Upper lobe of left lung (tissue), 6 donors: ENCODE results near the gene LSM14A. TPM values are rescaled to one million over a fixed set of nuclear protein-coding genes. Genes with fewer than 3 reads are reported as not detected.
"Not testable (repeated sequence)": the region's sequence is repeated elsewhere in the genome, so short reads cannot be mapped to it uniquely, and the experiment has no call there.

ENCODE experiments used
- ATAC-seq, 2 donors: fragments of 200-7000 bp; cut with Tn5 transposase; one replicate each; pipeline ENCODE4 v1.9.1; 2022; ENCODE audit warnings: mild to moderate bottlenecking in 2 of 2, moderate library complexity in 2 of 2; ENCODE audit not compliant: low FRiP score in 2 of 2
- DNase-seq, 2 donors: peaks; one replicate each; pipeline ENCODE4 v3.0.0-alpha.2; 2019 to 2020
- H3K27ac ChIP-seq, 4 donors: fragments of 200-600 bp; sonication (generic); one replicate each; pipeline ENCODE4 v1.5.1; 2016 to 2019
- H3K27me3 ChIP-seq, 4 donors: fragments of 200-600 bp; sonication (generic); one replicate each; pipeline ENCODE4 v1.5.1; 2017 to 2019
- H3K36me3 ChIP-seq, 4 donors: fragments of 200-600 bp; sonication (generic); one replicate each; pipeline ENCODE4 v1.5.1; 2016 to 2019
- H3K4me1 ChIP-seq, 4 donors: fragments of 200-600 bp; sonication (generic); one replicate each; pipeline ENCODE4 v1.5.1; 2018 to 2019
- H3K4me3 ChIP-seq, 4 donors: fragments of 200-600 bp; sonication (generic); one replicate each; pipeline ENCODE4 v1.5.1; 2017 to 2019; ENCODE audit warnings: mild to moderate bottlenecking in 2 of 4, moderate library complexity in 1 of 4
- H3K9me3 ChIP-seq, 4 donors: fragments of 200-600 bp; sonication (generic); one replicate each; pipeline ENCODE4 v1.5.1; 2018 to 2019
- CTCF ChIP-seq, 6 experiments: fragments of 450-650 bp in 4 of 6; fragments of 200-600 bp in 2 of 6; sonication (generic) in 2 of 6; IDR thresholded peaks; one replicate each; pipeline ENCODE4 v1.5.1; 2016 to 2019; ENCODE audit warnings: antibody characterized with exemption in 6 of 6
- EP300 ChIP-seq, 4 donors: sonication (generic); formaldehyde crosslinking; IDR thresholded peaks; one replicate each; pipeline ENCODE4 v1.5.1; 2017; ENCODE audit warnings: antibody characterized with exemption in 4 of 4, control low read depth in 2 of 4
- POLR2A ChIP-seq, 4 donors: fragments of 450-650 bp; IDR thresholded peaks; one replicate each; pipeline ENCODE4 v1.5.1; 2016 to 2017; ENCODE audit warnings: antibody characterized with exemption in 4 of 4, mild to moderate bottlenecking in 2 of 4
- POLR2AphosphoS5 ChIP-seq, 2 donors: sonication (generic); formaldehyde crosslinking; IDR thresholded peaks; one replicate each; pipeline ENCODE4 v1.5.1; 2017; ENCODE audit warnings: antibody characterized with exemption in 2 of 2
- WGBS, 2 donors: methylation state at CpG; one replicate each; pipeline ENCODE4 v1.1.5; 2017 to 2018; 5-methylcytosine and 5-hydroxymethylcytosine counted together
- total RNA-seq, 6 donors: library from RNA; depleted of rRNA in 4 of 6; stranded (reverse); fragments of >200 nt in 4 of 6; gene quantifications; one replicate each; pipeline versions ENCODE4 v1.1.0 to v1.2.1, GENCODE V29; 2016 to 2021
- donor health status: DM: no; HTN: no; CAD: no; lungs with moderate emphysema.
- donor health status: DM: no; HTN: yes; CAD: no; lungs with severe emphysema.

The LSM14A gene
- total RNA-seq, 6 donors from 2014 or later, result 85.2 to 212 (median 96.3) TPM

GRCh38 chr19:34241513-34242337, 69.4 kb downstream of the LSM14A start:
- no peaks in the 10 kb centered on the region for H3K4me1 ChIP-seq
- no peaks in the 10 kb centered on the region for H3K36me3 ChIP-seq
- peak in 4 of 6 experiments; percentile 25 to 42 (median 40) for TF ChIP-seq CTCF (IDR thresholded peaks at IDR 0.05)
- no peak for TF ChIP-seq EP300 (IDR thresholded peaks at IDR 0.05)
- 73 to 78% methylated on average over 13 of the region's 13 CpGs for WGBS, 2 donors
- H3K9me3 ChIP-seq, result no peaks in the 10 kb centered on the region
- H3K27ac ChIP-seq, result no peak overlapping the region
- peak; percentile 83 to 87 for DNase-seq
- H3K4me3 ChIP-seq, result no peak overlapping the region
- no peaks in the 10 kb centered on the region for H3K27me3 ChIP-seq
- peak; percentile 66 to 94 for ATAC-seq

- not testable (repeated sequence) for DNase-seq, H3K4me1 ChIP-seq, H3K27me3 ChIP-seq, H3K4me3 ChIP-seq, H3K36me3 ChIP-seq, H3K9me3 ChIP-seq, H3K27ac ChIP-seq
- peak in 1 of 2 donors; percentile 30 for ATAC-seq
- WGBS, 2 donors, result 91 to 97% methylated on average over 7 to 10 of the region's 10 CpGs
Observed at GRCh38 chr19:34243138-34243875, 71.0 kb downstream of the LSM14A start.

- Histone ChIP-seq H3K4me3 (no peak overlapping the region), H3K9me3 (no peaks in the 10 kb centered on the region), H3K27ac (no peak overlapping the region), H3K4me1 (no peaks in the 10 kb centered on the region), H3K27me3 (no peaks in the 10 kb centered on the region), H3K36me3 (no peaks in the 10 kb centered on the region)
- peak in 1 of 2 donors; percentile 21 for DNase-seq
- ATAC-seq, result no peak
- TF ChIP-seq POLR2AphosphoS5 (IDR thresholded peaks at IDR 0.05), result no peak
- no peak for TF ChIP-seq CTCF (IDR thresholded peaks at IDR 0.05)
- no peak for TF ChIP-seq EP300 (IDR thresholded peaks at IDR 0.05)
- TF ChIP-seq POLR2A (IDR thresholded peaks at IDR 0.05), result no peak
- WGBS, 2 donors, result 85 to 93% methylated on average over 12 to 17 of the region's 17 CpGs
Observed at GRCh38 chr19:34243876-34244578, 71.7 kb downstream of the LSM14A start.

- TF ChIP-seq CTCF (IDR thresholded peaks at IDR 0.05), result no peak
- no peak for TF ChIP-seq EP300 (IDR thresholded peaks at IDR 0.05)
- TF ChIP-seq POLR2A (IDR thresholded peaks at IDR 0.05), result no peak
- no peak for TF ChIP-seq POLR2AphosphoS5 (IDR thresholded peaks at IDR 0.05)
- no peak overlapping the region for H3K27ac ChIP-seq
- H3K4me3 ChIP-seq, result no peak overlapping the region
- DNase-seq (no peak), ATAC-seq (no peak)
- WGBS, 2 donors, result 73 to 81% methylated on average over 13 of the region's 13 CpGs
- no peaks in the 10 kb centered on the region for H3K27me3 ChIP-seq
- H3K36me3 ChIP-seq, result no peaks in the 10 kb centered on the region
- H3K9me3 ChIP-seq, result no peaks in the 10 kb centered on the region
- no peaks in the 10 kb centered on the region for H3K4me1 ChIP-seq
Observed at GRCh38 chr19:34244611-34245299, 72.5 kb downstream of the LSM14A start.

- DNase-seq (no peak), ATAC-seq (no peak)
- 73 to 74% methylated on average over 4 of the region's 4 CpGs for WGBS, 2 donors
- no peak for TF ChIP-seq EP300 (IDR thresholded peaks at IDR 0.05)
- TF ChIP-seq POLR2AphosphoS5 (IDR thresholded peaks at IDR 0.05), result no peak
- no peak for TF ChIP-seq POLR2A (IDR thresholded peaks at IDR 0.05)
- TF ChIP-seq CTCF (IDR thresholded peaks at IDR 0.05), result no peak
- Histone ChIP-seq H3K4me3 (no peak overlapping the region), H3K36me3 (no peaks in the 10 kb centered on the region), H3K27ac (no peak overlapping the region), H3K9me3 (no peaks in the 10 kb centered on the region), H3K4me1 (no peaks in the 10 kb centered on the region), H3K27me3 (no peaks in the 10 kb centered on the region)
Observed at GRCh38 chr19:34246340-34246739, 74.0 kb downstream of the LSM14A start.
